Hepatocyte (in vitro differentiated cells): Measurements from ENCODE around the gene RNU1-1.

Source experiments
- EZH2 ChIP-seq: fragments of 200-600 bp; sonication (generic); IDR thresholded peaks from 2 replicates; pipeline ENCODE4 v1.6.1; 2016; ENCODE audit warnings: antibody characterized with exemption, mild to moderate bottlenecking, borderline replicate concordance
- TF ChIP-seq, protein P1 (sequence below): fragments of 200-600 bp; sonication (generic); IDR thresholded peaks from 2 replicates; pipeline ENCODE4 v1.5.1; 2016; ENCODE audit warnings: antibody characterized with exemption, mild to moderate bottlenecking; ENCODE audit not compliant: poor library complexity

DNA sequence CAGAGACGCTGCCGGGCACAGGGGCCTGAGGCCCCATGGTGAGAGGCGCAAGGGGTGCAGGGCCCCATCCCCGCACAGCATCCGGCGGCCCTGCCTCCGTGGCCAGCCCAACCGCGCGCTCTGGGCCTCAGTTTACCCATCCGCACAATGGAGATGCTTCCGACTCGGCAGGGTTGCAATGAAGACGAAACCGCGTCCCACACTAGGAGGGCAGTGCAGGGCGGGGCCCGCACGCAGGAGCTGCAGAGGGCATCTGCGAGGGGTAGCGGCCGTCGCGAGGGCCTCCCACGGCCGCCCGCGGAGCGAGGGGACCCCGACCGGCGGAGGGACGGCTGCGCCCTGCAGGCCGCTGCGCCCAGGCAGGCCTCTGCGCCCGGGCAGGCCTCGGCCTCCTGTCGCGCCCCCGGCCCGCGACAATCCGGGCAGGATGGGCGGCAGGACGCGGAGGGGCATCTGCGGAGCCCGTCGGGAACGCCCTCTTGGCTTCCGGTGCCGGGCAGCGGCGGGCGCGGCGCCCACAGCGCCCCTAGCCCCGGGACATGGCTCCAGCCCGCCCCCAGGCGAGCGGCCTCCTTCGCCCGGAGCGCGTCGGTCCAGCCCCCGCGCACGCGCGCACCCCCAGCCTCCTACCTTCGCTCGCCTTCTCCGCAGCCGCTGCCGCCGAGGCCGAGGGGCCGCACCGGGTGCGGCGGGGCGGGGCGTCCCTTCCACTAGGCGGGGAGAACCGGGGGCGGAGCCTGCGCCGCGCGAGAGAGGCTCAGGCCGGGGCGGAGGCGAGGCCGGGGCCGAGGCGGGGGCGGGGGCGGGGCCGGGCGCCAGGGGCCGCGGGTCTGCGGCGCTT lies 15.3 kb downstream of the RNU1-1 start:
- TF ChIP-seq, protein P1, sequence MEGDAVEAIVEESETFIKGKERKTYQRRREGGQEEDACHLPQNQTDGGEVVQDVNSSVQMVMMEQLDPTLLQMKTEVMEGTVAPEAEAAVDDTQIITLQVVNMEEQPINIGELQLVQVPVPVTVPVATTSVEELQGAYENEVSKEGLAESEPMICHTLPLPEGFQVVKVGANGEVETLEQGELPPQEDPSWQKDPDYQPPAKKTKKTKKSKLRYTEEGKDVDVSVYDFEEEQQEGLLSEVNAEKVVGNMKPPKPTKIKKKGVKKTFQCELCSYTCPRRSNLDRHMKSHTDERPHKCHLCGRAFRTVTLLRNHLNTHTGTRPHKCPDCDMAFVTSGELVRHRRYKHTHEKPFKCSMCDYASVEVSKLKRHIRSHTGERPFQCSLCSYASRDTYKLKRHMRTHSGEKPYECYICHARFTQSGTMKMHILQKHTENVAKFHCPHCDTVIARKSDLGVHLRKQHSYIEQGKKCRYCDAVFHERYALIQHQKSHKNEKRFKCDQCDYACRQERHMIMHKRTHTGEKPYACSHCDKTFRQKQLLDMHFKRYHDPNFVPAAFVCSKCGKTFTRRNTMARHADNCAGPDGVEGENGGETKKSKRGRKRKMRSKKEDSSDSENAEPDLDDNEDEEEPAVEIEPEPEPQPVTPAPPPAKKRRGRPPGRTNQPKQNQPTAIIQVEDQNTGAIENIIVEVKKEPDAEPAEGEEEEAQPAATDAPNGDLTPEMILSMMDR: no peak
- TF ChIP-seq EZH2: no peak
